ENCODE results near the gene AHNAK2.

Gene AHNAK2

GRCh38 chr14:104984056-104984894, 6.1 kb upstream of the AHNAK2 start:
- no peak for DNase-seq

- no peak for DNase-seq
These were observed 5.1 kb upstream of the AHNAK2 start for GRCh38 chr14:104983231-104983721.

- no peak for DNase-seq
These were observed 4.5 kb upstream of the AHNAK2 start for GRCh38 chr14:104982548-104983230.

GRCh38 chr14:104981699-104982541, 3.7 kb upstream of the AHNAK2 start:
- no peak for DNase-seq

GRCh38 chr14:104980611-104981531, 2.7 kb upstream of the AHNAK2 start:
- DNase-seq = no peak

GRCh38 chr14:104979758-104980610, 1.8 kb upstream of the AHNAK2 start:
- no peak for DNase-seq

GRCh38 chr14:104978746-104979691, 845 bp upstream of the AHNAK2 start:
- DNase-seq = no peak

GRCh38 chr14:104977008-104977680, 1.0 kb downstream of the AHNAK2 start:
- DNase-seq = no peak

GRCh38 chr14:104976198-104977007, 1.8 kb downstream of the AHNAK2 start:
- peak; percentile 84 for DNase-seq

- DNase-seq = no peak
These were observed 2.5 kb downstream of the AHNAK2 start for GRCh38 chr14:104975481-104976197.

GRCh38 chr14:104974665-104975390, 3.3 kb downstream of the AHNAK2 start:
- DNase-seq = no peak

- DNase-seq = no peak
These were observed 4.0 kb downstream of the AHNAK2 start for GRCh38 chr14:104974146-104974541.

GRCh38 chr14:104973385-104974145, 4.6 kb downstream of the AHNAK2 start:
- peak; percentile 89 for DNase-seq

GRCh38 chr14:104973135-104973384, 5.1 kb downstream of the AHNAK2 start:
- DNase-seq = peak; percentile 98

GRCh38 chr14:104972301-104973134, 5.7 kb downstream of the AHNAK2 start:
- peak; percentile 48 for DNase-seq

All from EL (cell line).